Measurements from ENCODE around the gene BLMH. TPM values are rescaled to one million over a fixed set of nuclear protein-coding genes. Genes with fewer than 3 reads are reported as not detected.

The BLMH gene
- total and polyA plus RNA-seq, 9 of the 15 experiments (the other 6 are each of a cell fraction or from before 2014, with no cell fraction given), result 26.0 to 118 (median 67.3) TPM

- ATAC-seq, result no peak
- Histone ChIP-seq H3K79me2 (ENCODE audit: control insufficient read depth, insufficient read depth, low read length) (no peaks in the 10 kb centered on the region), H3K27me3 (ENCODE audit: control insufficient read depth in 2 of 2, insufficient read depth in 2 of 2, low read length in 2 of 2) (peaks cover 28 to 35% of the 10 kb centered on the region in 2 experiments), H3K4me2 (ENCODE audit: insufficient read depth, low read length) (no peak overlapping the region), H4K20me1 (replicated peaks; ENCODE audit: control insufficient read depth, insufficient read depth, low read length) (no peaks in the 10 kb centered on the region), H2AFZ (ENCODE audit: low read depth, low read length) (no peak overlapping the region), H3K9me1 (ENCODE audit: control insufficient read depth, insufficient read depth, low read length) (no peaks in the 10 kb centered on the region), H3K36me3 (ENCODE audit: control insufficient read depth, insufficient read depth, low read length) (no peaks in the 10 kb centered on the region), H3K4me1 (replicated peaks in 1 of 2; ENCODE audit: control insufficient read depth in 2 of 2, insufficient read depth in 2 of 2, low read length in 2 of 2) (no peaks in the 10 kb centered on the region), H3K4me3 (no peak overlapping the region), H3K27ac (ENCODE audit: extremely low read depth, low read depth, low read length) (no peak overlapping the region), H3K9me3 (replicated peaks; ENCODE audit: control insufficient read depth, insufficient read depth, low read depth, low read length) (no peaks in the 10 kb centered on the region), H3K9ac (ENCODE audit: insufficient read depth in 1 of 2, low read depth in 2 of 2, low read length in 2 of 2) (no peak overlapping the region)
- TF ChIP-seq MEIS2 (IDR thresholded peaks at IDR 0.05; ENCODE audit: partially characterized antibody) (peak; percentile 14), RBM25 (IDR thresholded peaks at IDR 0.05; ENCODE audit: low read depth, low read length, severe bottlenecking) (peak; percentile 76), ZFP36 (IDR thresholded peaks at IDR 0.05; ENCODE audit: low read depth, low read length, partially characterized antibody) (peak; percentile 73), BCOR (IDR thresholded peaks at IDR 0.05) (peak; percentile 49; the same call in 1 of the 2 replicates), LCOR (CRISPR knock-in tag; IDR thresholded peaks at IDR 0.05) (no peak)
- FAIRE-seq, result no peak
- 18% methylated on average over 3 of the region's 3 CpGs for WGBS (ENCODE audit: insufficient coverage, low coverage, missing lambda C conversion rate)
- intact Hi-C loops (cut with micrococcal nuclease), result no loop called here
- CTCF ChIA-PET (ENCODE audit: low intra/inter-chr PET ratio), result no interaction called here
- no TSS peak for BruUV-seq (replicated peaks)
- DNase-seq (ENCODE audit: extremely low read depth in 1 of 4, low spot score in 3 of 4), result no peak
- POLR2A ChIA-PET, result no interaction called here
- in situ Hi-C loops (cut with MboI), result no loop called here
Measured at GRCh38 chr17:30228011-30228410, 63.7 kb downstream of the BLMH start.

GRCh38 chr17:30226878-30227277, 64.9 kb downstream of the BLMH start:
- ChIA-PET POLR2A (interaction anchor here (0.9 kb wide), 1 partner anchor 11 kb away, joined by 4 read pairs; no protein-coding TSS in a partner anchor), CTCF (ENCODE audit: low intra/inter-chr PET ratio) (no interaction called here)
- WGBS (ENCODE audit: insufficient coverage, low coverage, missing lambda C conversion rate), result 26% methylated on average over 10 of the region's 10 CpGs
- no peaks in the 10 kb centered on the region for H3K9me3 ChIP-seq (replicated peaks; ENCODE audit: control insufficient read depth, insufficient read depth, low read depth, low read length)
- no peaks in the 10 kb centered on the region for H3K36me3 ChIP-seq (ENCODE audit: control insufficient read depth, insufficient read depth, low read length)
- H3K4me1 ChIP-seq (replicated peaks in 1 of 2; ENCODE audit: control insufficient read depth in 2 of 2, insufficient read depth in 2 of 2, low read length in 2 of 2), result peaks cover 0 to under 1% of the 10 kb centered on the region in 2 experiments; a peak in 2 of 5 replicates
- DNase-seq (ENCODE audit: extremely low read depth in 1 of 4, low spot score in 3 of 4), result no peak
- no peak for FAIRE-seq
- ATAC-seq, result no peak
- no peaks in the 10 kb centered on the region for H4K20me1 ChIP-seq (replicated peaks; ENCODE audit: control insufficient read depth, insufficient read depth, low read length)
- peaks cover 17 to 24% of the 10 kb centered on the region in 2 experiments for H3K27me3 ChIP-seq (ENCODE audit: control insufficient read depth in 2 of 2, insufficient read depth in 2 of 2, low read length in 2 of 2)
- in situ Hi-C loops (cut with MboI), result no loop called here
- no TSS peak for BruUV-seq (replicated peaks)
- H3K4me2 ChIP-seq (ENCODE audit: insufficient read depth, low read length), result no peak overlapping the region
- intact Hi-C loops (cut with micrococcal nuclease), result no loop called here
- H3K9me1 ChIP-seq (ENCODE audit: control insufficient read depth, insufficient read depth, low read length), result no peaks in the 10 kb centered on the region
- H3K79me2 ChIP-seq (ENCODE audit: control insufficient read depth, insufficient read depth, low read length), result no peaks in the 10 kb centered on the region
- no peak overlapping the region for H3K27ac ChIP-seq (ENCODE audit: extremely low read depth, low read depth, low read length)
- no peak overlapping the region for H3K4me3 ChIP-seq
- no peak overlapping the region for H2AFZ ChIP-seq (ENCODE audit: low read depth, low read length)
- no peak overlapping the region for H3K9ac ChIP-seq (ENCODE audit: insufficient read depth in 1 of 2, low read depth in 2 of 2, low read length in 2 of 2)
- TF ChIP-seq DEAF1 (CRISPR knock-in tag; IDR thresholded peaks at IDR 0.05) (no peak), CBX2 (IDR thresholded peaks at IDR 0.05; ENCODE audit: insufficient read depth, low read length, poor library complexity, severe bottlenecking) (no peak), RBBP5 (IDR thresholded peaks at IDR 0.05; ENCODE audit: borderline replicate concordance, insufficient read depth, low read length, poor library complexity, severe bottlenecking) (no peak), STAT6 (CRISPR knock-in tag; IDR thresholded peaks at IDR 0.05) (no peak), HDAC2 (IDR thresholded peaks at IDR 0.05) (no peak), ZNF707 (CRISPR knock-in tag; conservative IDR thresholded peaks at IDR 0.05) (no peak)

Measured in K562 (cell line).